Stimulated activated CD4-positive, alpha-beta T cell treated with anti-CD3 and anti-CD28 coated beads, Interleukin-12 subunit alpha, Interleukin-12 subunit beta, amount 100 ng/mL, for 24 hours (primary cell): ENCODE data around the gene MAD2L1.
"Not testable (repeated sequence)": the region's sequence is repeated elsewhere in the genome, so short reads cannot be mapped to it uniquely, and the experiment has no call there.

ENCODE experiments used
- DNase-seq, 2 experiments: peaks; one replicate each; pipeline ENCODE4 v3.0.0-alpha.2; 2020; ENCODE audit warnings: low read depth in 2 of 2

MAD2L1 gene

GRCh38 chr4:120066517-120067340 lies at the start of gene MAD2L1:
Gene MAD2L1, minus strand, starts transcription at chr4:120066848. Its CDS starts 114 bp downstream, at chr4:120066734.
- DNase-seq = peak; percentile 95 to 97

GRCh38 chr4:120111745-120112144 lies 45.1 kb upstream of the MAD2L1 start:
- DNase-seq = no peak

DNA sequence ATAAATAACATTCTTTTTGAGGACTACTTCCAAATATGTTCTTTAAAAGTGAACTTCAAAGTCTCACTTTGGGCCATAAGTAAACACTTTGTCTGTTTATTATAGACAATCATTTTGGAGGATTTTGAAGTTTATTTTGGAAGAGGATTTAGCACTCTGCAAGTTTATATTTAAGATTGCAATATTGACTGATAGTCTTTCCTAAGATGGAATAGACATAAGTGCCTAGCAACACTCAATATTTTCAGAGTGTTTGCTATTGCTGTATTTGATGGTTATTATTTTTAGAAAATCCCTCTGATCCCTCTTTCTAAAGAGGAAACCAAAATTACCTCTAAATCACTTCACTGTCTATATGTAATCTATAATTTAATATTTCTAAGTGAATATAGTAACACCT lies 42.8 kb upstream of the MAD2L1 start:
- no peak for DNase-seq

DNA sequence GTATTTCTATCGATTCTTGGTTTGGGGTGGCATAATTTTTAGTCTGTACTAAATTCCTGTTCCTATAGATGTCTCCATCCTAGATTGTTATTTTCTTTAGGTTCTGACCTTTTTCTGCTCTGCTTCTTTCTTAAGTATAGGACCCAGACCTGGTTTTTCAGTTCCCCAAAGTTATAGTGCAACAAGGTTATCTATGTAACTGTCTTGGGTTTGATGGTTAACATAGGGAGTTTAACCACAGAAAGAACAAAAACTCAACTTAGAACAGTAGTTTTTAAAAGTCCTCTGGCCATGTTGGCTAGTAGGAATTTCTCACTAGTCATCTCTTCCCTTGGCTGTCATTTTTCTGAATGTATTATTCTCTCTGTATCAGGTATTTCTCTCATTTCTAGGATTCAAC lies 38.8 kb upstream of the MAD2L1 start:
- DNase-seq = no peak

DNA sequence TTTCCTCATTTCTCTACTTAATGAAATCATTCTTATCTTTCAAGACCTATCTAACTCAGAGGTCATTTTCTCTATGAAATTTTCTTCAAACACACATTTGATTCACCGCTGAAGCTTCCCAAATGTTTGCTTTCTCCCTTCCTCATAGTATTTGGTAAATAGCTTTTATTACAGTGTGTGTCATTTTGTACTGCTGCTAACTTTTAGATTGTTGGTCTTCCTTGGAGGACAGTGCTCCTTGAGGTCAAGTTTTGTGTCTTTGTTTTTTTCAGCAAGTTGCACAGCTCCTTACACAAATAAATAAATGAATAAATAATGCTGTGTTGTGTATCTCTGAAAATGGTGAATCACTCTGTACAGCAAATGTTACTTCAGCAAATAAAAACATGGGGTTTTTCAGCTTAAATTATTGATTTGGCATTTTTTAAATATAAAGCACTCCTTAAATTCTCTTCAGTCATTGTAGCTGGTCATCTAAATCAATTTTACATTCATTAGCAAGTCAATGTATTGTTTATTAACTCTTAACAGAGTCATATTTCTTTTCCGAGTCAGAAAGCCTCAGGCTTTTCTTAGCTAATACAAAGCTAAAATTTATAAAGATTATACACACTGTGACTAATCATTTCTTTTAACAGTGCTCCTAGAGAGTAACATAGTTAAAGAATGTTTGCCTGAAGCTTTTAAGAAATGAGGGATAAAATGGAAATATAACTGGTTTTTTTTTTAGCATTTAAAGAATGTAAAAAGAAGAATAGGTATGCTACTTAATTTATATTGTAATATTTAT lies 30.1 kb upstream of the MAD2L1 start:
- DNase-seq = no peak

DNA sequence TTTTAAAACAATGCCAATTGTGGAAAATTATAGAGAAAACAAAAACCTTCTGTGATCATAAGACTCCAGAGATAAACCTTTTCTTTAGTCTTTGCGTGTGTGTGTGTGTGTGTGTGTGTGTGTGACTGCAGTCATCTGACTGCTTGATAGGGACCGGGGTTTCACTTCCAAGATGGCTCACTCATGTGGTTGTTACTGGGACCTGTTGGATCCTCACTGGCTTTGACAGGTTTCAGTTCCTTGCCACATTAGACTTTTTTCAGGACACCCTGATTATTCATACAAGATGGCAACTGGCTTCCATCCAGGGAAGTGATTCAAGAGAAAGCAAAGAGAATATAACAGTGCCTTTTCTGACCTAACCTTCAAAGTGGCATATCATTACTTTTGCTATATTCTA lies 21.9 kb upstream of the MAD2L1 start:
- DNase-seq = no peak

GRCh38 chr4:120088066-120088465 lies 21.4 kb upstream of the MAD2L1 start:
- DNase-seq = not testable (repeated sequence)

- DNase-seq = no peak
Measured at GRCh38 chr4:120085705-120086104, 19.1 kb upstream of the MAD2L1 start.

GRCh38 chr4:120084327-120084726 lies 17.7 kb upstream of the MAD2L1 start:
- no peak for DNase-seq

DNA sequence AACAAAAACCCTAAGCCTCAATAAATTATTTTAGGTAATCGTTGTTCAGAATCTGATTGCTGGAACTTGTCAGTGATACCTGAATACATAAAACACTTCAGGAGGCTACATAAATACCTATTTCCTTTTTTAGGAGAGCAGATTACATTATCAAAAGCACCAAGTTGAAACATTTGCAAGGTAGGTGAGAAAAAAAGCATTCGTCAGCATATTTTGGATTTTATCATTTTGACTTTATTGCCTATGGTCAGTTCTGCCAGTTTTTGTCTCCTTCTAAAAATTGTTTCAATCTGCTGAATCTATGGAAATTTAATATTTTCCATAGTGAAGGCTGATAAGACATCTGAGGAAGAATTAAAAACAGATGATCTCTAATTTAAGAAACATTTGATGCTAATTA lies 16.5 kb upstream of the MAD2L1 start:
- DNase-seq = no peak

DNA sequence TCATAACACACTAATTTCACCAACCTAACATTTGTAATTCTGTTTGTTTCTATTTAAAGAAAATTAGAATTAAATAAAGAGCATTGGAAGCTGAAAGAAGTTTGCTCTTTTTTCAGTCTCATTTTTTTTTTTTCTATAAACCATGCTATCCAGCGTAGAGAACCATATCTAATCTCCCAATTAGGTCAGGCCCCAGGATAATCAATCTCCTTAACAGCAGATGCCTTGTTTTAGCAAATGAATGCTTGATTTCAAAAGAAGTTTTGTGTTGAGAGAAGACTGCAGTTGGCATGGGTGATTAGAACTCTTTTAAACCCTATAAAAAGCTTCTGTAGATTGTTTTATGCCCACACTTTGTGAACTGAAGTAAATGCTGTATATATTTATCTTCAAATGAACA lies 15.6 kb upstream of the MAD2L1 start:
- DNase-seq = no peak

GRCh38 chr4:120081726-120082125 lies 15.1 kb upstream of the MAD2L1 start:
- DNase-seq = no peak

DNA sequence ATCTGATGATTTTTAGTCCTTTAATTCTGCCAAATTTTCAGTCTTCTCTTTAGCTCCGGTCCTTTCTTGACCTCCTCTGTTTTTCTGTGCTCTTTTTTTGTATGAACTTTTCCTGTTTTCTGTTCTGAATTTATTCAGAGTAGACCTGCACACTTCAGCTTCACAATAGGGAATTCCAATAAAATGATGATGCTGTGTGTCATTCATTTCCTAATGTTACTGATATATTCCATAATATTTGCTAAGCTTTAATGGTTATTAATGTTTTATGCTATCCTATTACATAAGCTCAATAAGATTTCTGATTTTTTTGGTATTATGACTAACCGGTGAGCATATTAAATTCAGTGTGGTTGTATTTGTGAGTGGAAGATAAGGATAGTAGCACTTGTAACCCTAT lies 13.9 kb upstream of the MAD2L1 start:
- no peak for DNase-seq

GRCh38 chr4:120079839-120080520 lies 13.3 kb upstream of the MAD2L1 start:
- DNase-seq = no peak

- DNase-seq = no peak
Measured at GRCh38 chr4:120078216-120078615, 11.6 kb upstream of the MAD2L1 start.

DNA sequence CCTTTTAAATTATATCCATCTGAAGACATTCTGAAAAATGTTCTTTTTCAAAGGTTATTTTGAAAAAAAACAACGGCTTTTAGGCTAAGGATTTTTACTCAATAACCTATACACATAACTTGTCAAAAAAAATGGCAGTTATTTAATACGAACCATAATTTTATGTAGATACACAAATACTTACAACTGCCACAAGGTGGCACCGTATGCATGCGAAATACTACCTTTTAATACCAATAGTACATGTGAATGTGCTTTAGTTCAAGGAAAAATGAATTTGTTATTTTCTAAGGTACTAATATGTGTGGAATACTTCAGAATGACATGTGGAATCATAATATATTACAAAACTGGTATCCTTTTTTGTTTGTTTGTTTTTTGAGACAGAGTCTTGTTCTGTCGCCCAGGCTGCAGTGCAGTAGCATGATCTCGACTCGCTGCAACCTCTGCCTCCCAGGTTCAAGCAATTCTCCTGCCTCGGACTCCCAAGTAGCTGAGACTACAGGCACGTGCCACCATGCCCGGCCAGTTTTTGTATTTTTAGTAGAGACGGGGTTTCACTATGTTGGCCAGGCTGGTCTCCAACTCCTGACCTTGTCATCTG lies 4.6 kb upstream of the MAD2L1 start:
- peak in 1 of 2 experiments; percentile 8 for DNase-seq

DNA sequence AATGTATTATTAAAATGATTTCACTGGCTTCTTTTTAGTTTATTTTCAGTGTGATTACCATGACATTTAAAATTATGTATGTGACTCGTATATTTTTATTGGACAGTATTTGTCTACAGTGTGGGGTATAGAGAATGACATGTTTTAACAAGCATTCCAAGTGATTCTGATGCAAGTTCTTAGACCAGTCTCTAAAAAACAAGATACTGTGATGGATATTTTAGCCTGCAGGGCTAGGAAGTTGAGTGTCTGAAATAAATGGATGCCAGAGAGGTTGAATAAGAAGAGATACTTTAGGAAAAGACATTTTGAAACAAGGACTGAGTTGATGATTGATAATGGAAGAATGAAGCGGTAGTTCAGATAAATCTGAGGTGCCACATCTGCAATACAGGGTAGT lies 3.5 kb upstream of the MAD2L1 start:
- DNase-seq = no peak

- DNase-seq = no peak
Measured at GRCh38 chr4:120065974-120066516, 603 bp downstream of the MAD2L1 start.

- DNase-seq = no peak
Measured at GRCh38 chr4:120064887-120065286, 1.8 kb downstream of the MAD2L1 start.

GRCh38 chr4:120063711-120064110 lies 2.9 kb downstream of the MAD2L1 start:
- not testable (repeated sequence) for DNase-seq

- DNase-seq = no peak
Measured at GRCh38 chr4:120062663-120063195, 3.9 kb downstream of the MAD2L1 start.
